Measurements from ENCODE around the gene DOCK9.

Gene DOCK9

DNA sequence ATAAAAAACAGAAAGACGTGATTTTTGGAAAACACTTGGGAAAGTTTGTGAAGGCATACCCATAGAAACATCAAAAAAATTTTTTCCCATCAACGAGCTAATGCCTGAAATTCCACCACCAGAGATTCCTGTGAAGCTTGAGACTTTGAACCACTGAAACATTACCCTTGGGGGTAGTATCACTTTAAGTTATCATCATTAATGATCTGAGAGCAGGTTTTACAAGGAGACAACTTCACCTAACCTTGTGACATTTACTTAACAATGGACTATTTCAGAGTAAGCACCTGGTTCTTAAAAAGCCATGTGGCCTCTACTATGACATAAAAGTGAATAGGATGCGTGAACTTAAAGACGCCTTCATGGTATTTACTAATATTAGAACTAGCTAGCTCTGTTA lies 51.9 kb downstream of the DOCK9 start:
- Histone ChIP-seq H2AFZ (ENCODE audit: low read length) (no peak overlapping the region), H3K79me2 (ENCODE audit: insufficient read depth, low read length) (no peaks in the 10 kb centered on the region), H3K27ac (ENCODE audit: low read depth, low read length, poor library complexity, severe bottlenecking) (no peak overlapping the region), H3K4me2 (ENCODE audit: low read length) (no peak overlapping the region), H3K4me1 (ENCODE audit: insufficient read depth, low read length, severe bottlenecking) (peaks cover 7% of the 10 kb centered on the region), H3K9me3 (ENCODE audit: low read length) (no peaks in the 10 kb centered on the region), H3K4me3 (ENCODE audit: low read depth, low read length, poor library complexity, severe bottlenecking) (no peak overlapping the region), H3K27me3 (ENCODE audit: insufficient read depth, low read length) (no peaks in the 10 kb centered on the region), H3F3A (ENCODE audit: insufficient read depth, low read length) (no peaks in the 10 kb centered on the region), H3K9ac (ENCODE audit: low read length) (no peak overlapping the region), H3K36me3 (ENCODE audit: insufficient read depth, low read length) (no peaks in the 10 kb centered on the region), H4K20me1 (ENCODE audit: insufficient read depth, low read length) (no peaks in the 10 kb centered on the region), H3K9me2 (ENCODE audit: low read depth, low read length) (no peaks in the 10 kb centered on the region)
- no peak for TF ChIP-seq EZH2 (IDR thresholded peaks at IDR 0.05; ENCODE audit: borderline replicate concordance, low read length)

DNA sequence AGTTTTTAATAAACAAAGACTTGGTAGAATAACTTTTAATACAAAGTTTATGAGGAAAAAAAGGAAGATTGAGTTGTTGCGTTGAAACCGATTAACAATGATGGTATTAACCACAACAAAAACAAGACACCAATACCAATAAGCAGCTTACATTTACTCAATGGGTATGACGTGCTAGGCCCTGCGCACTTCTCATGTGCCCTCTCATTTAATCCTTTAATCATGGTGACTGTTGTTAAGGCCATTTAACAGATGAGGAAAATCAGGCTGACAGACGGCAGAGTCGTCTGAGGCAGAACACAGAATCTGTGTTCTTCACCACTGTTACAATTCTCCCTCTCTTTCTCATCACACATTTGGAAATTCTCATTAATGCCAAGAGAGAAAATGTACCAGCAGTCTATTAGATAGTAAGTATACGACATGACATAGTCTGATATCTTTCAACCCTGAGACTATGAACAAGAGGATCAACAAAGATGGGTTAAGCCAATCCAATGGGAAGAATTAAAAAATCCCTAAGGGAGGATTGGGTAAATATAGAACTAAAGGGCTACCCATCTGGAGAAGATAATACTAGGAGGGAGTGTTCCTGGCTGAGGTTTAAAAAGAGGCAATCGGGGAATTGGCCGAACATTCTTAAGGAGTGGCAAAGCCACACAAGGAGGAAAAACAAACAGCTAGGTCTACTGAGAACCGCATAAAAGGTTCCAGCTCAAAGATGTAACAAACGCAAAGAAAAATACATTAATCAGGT lies 54.0 kb downstream of the DOCK9 start:
- H3F3A ChIP-seq (ENCODE audit: insufficient read depth, low read length), result no peaks in the 10 kb centered on the region
- H3K4me2 ChIP-seq (ENCODE audit: low read length), result no peak overlapping the region
- H3K4me3 ChIP-seq (ENCODE audit: low read depth, low read length, poor library complexity, severe bottlenecking), result no peak overlapping the region
- H4K20me1 ChIP-seq (ENCODE audit: insufficient read depth, low read length), result no peaks in the 10 kb centered on the region
- H3K36me3 ChIP-seq (ENCODE audit: insufficient read depth, low read length), result no peaks in the 10 kb centered on the region
- no peak overlapping the region for H3K9ac ChIP-seq (ENCODE audit: low read length)
- no peaks in the 10 kb centered on the region for H3K27me3 ChIP-seq (ENCODE audit: insufficient read depth, low read length)
- no peak overlapping the region for H3K27ac ChIP-seq (ENCODE audit: low read depth, low read length, poor library complexity, severe bottlenecking)
- no peaks in the 10 kb centered on the region for H3K9me2 ChIP-seq (ENCODE audit: low read depth, low read length)
- H3K4me1 ChIP-seq (ENCODE audit: insufficient read depth, low read length, severe bottlenecking), result no peaks in the 10 kb centered on the region
- H3K9me3 ChIP-seq (ENCODE audit: low read length), result no peaks in the 10 kb centered on the region
- H2AFZ ChIP-seq (ENCODE audit: low read length), result no peak overlapping the region
- TF ChIP-seq, protein P1, sequence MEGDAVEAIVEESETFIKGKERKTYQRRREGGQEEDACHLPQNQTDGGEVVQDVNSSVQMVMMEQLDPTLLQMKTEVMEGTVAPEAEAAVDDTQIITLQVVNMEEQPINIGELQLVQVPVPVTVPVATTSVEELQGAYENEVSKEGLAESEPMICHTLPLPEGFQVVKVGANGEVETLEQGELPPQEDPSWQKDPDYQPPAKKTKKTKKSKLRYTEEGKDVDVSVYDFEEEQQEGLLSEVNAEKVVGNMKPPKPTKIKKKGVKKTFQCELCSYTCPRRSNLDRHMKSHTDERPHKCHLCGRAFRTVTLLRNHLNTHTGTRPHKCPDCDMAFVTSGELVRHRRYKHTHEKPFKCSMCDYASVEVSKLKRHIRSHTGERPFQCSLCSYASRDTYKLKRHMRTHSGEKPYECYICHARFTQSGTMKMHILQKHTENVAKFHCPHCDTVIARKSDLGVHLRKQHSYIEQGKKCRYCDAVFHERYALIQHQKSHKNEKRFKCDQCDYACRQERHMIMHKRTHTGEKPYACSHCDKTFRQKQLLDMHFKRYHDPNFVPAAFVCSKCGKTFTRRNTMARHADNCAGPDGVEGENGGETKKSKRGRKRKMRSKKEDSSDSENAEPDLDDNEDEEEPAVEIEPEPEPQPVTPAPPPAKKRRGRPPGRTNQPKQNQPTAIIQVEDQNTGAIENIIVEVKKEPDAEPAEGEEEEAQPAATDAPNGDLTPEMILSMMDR (IDR thresholded peaks at IDR 0.05; ENCODE audit: low read length), result no peak
- no peak for TF ChIP-seq EZH2 (IDR thresholded peaks at IDR 0.05; ENCODE audit: borderline replicate concordance, low read length)
- no peaks in the 10 kb centered on the region for H3K79me2 ChIP-seq (ENCODE audit: insufficient read depth, low read length)

DNA sequence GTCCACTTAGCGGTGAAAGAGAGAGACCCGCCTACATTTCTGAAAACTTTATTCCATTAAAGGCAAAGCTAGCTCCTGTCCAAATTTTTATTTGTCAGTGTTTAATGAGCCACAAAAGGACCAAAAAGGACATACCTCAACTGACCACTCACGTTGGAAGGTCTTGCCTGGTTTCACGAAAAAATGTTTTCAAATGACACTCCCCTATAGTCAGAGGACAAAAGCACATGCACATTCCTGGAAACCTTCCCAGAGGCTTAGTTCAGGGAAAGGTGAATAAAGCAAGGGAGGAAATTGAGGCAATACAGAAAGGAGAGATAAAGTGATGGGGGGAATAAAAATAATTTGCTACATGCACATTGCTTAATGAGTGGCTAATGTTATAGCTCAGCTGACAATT lies 55.6 kb downstream of the DOCK9 start:
- H3K27ac ChIP-seq (ENCODE audit: low read depth, low read length, poor library complexity, severe bottlenecking), result no peak overlapping the region
- H3K9me2 ChIP-seq (ENCODE audit: low read depth, low read length), result no peaks in the 10 kb centered on the region
- no peaks in the 10 kb centered on the region for H3K36me3 ChIP-seq (ENCODE audit: insufficient read depth, low read length)
- no peaks in the 10 kb centered on the region for H3K27me3 ChIP-seq (ENCODE audit: insufficient read depth, low read length)
- H2AFZ ChIP-seq (ENCODE audit: low read length), result no peak overlapping the region
- TF ChIP-seq EZH2 (IDR thresholded peaks at IDR 0.05; ENCODE audit: borderline replicate concordance, low read length), result no peak
- TF ChIP-seq, protein P1 (IDR thresholded peaks at IDR 0.05; ENCODE audit: low read length), result no peak
- H3K4me2 ChIP-seq (ENCODE audit: low read length), result no peak overlapping the region
- H3K79me2 ChIP-seq (ENCODE audit: insufficient read depth, low read length), result no peaks in the 10 kb centered on the region
- H3K4me3 ChIP-seq (ENCODE audit: low read depth, low read length, poor library complexity, severe bottlenecking), result no peak overlapping the region
- H3K9ac ChIP-seq (ENCODE audit: low read length), result no peak overlapping the region
- H4K20me1 ChIP-seq (ENCODE audit: insufficient read depth, low read length), result no peaks in the 10 kb centered on the region
- no peaks in the 10 kb centered on the region for H3F3A ChIP-seq (ENCODE audit: insufficient read depth, low read length)
- H3K9me3 ChIP-seq (ENCODE audit: low read length), result no peaks in the 10 kb centered on the region
- no peaks in the 10 kb centered on the region for H3K4me1 ChIP-seq (ENCODE audit: insufficient read depth, low read length, severe bottlenecking)

DNA sequence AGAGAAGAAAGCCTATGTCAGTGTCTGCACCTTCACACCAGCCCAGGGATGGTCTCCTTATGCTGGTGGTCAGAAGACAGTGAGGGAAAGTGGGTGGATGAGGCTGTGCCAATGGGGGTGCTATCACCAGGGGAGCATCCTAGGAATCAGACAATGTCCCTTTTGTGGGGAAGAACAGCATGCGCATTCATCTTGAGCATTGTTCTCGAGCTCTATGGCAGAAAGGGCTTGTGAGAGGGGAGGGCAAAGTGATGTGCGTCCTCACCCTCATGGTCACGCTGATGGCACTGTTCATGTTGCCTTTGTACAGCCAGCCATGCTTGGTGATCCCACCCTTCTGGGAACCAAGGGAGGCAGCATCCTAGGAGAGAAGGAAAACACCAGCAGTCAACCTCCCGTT lies 56.1 kb downstream of the DOCK9 start:
- Histone ChIP-seq H3K9ac (ENCODE audit: low read length) (no peak overlapping the region), H3K9me2 (ENCODE audit: low read depth, low read length) (no peaks in the 10 kb centered on the region), H3K79me2 (ENCODE audit: insufficient read depth, low read length) (no peaks in the 10 kb centered on the region), H3K9me3 (ENCODE audit: low read length) (no peaks in the 10 kb centered on the region), H2AFZ (ENCODE audit: low read length) (no peak overlapping the region), H3K4me3 (ENCODE audit: low read depth, low read length, poor library complexity, severe bottlenecking) (no peak overlapping the region), H3K4me1 (ENCODE audit: insufficient read depth, low read length, severe bottlenecking) (no peaks in the 10 kb centered on the region), H3F3A (ENCODE audit: insufficient read depth, low read length) (no peaks in the 10 kb centered on the region), H3K4me2 (ENCODE audit: low read length) (no peak overlapping the region), H3K27me3 (ENCODE audit: insufficient read depth, low read length) (no peaks in the 10 kb centered on the region), H3K27ac (ENCODE audit: low read depth, low read length, poor library complexity, severe bottlenecking) (no peak overlapping the region), H3K36me3 (ENCODE audit: insufficient read depth, low read length) (no peaks in the 10 kb centered on the region), H4K20me1 (ENCODE audit: insufficient read depth, low read length) (no peaks in the 10 kb centered on the region)
- no peak for TF ChIP-seq EZH2 (IDR thresholded peaks at IDR 0.05; ENCODE audit: borderline replicate concordance, low read length)
- TF ChIP-seq, protein P1 (IDR thresholded peaks at IDR 0.05; ENCODE audit: low read length), result no peak
